ENCODE results near the gene IL17RA. TPM values are rescaled to one million over a fixed set of nuclear protein-coding genes. Genes with fewer than 3 reads are reported as not detected.

Gene IL17RA
- total RNA-seq, 4 donors from 2014 or later = 17.8 to 24.6 (median 20.0) TPM

GRCh38 chr22:17090550-17090949, 5.8 kb downstream of the IL17RA start:
- TF ChIP-seq EP300 (IDR thresholded peaks at IDR 0.05) (no peak), POLR2A (IDR thresholded peaks at IDR 0.05) (no peak), CTCF (IDR thresholded peaks at IDR 0.05) (no peak)
- no peak for DNase-seq (ENCODE audit: low spot score in 2 of 2)
- Histone ChIP-seq H3K4me1 (peaks cover 0 to 20% (median 11%) of the 10 kb centered on the region in 4 donors), H3K36me3 (no peaks in the 10 kb centered on the region), H3K27ac (no peak overlapping the region), H3K4me3 (no peak overlapping the region), H3K9me3 (no peaks in the 10 kb centered on the region), H3K27me3 (no peaks in the 10 kb centered on the region)

GRCh38 chr22:17091851-17092250, 7.1 kb downstream of the IL17RA start:
- 48 to 68% methylated on average over 4 of the region's 4 CpGs for WGBS, 2 donors
- peaks cover 0 to 7% (median 4%) of the 10 kb centered on the region in 4 donors for H3K4me1 ChIP-seq
- H3K27ac ChIP-seq = no peak overlapping the region
- DNase-seq (ENCODE audit: low spot score in 2 of 2) = no peak
- no peaks in the 10 kb centered on the region for H3K36me3 ChIP-seq
- no peak overlapping the region for H3K4me3 ChIP-seq
- TF ChIP-seq POLR2A (IDR thresholded peaks at IDR 0.05) (no peak), EP300 (IDR thresholded peaks at IDR 0.05) (no peak)
- no peaks in the 10 kb centered on the region for H3K27me3 ChIP-seq
- H3K9me3 ChIP-seq = no peaks in the 10 kb centered on the region

- no peak overlapping the region for H3K27ac ChIP-seq
- WGBS, 2 donors = 63 to 77% methylated on average over 3 of the region's 3 CpGs
- DNase-seq (ENCODE audit: low spot score in 2 of 2) = no peak
Measured at GRCh38 chr22:17093081-17093480, 8.3 kb downstream of the IL17RA start.

GRCh38 chr22:17095538-17095937, 10.7 kb downstream of the IL17RA start:
- Histone ChIP-seq H3K36me3 (peaks cover 0 to 36% (median 3%) of the 10 kb centered on the region in 3 donors), H3K27ac (no peak overlapping the region), H3K9me3 (no peaks in the 10 kb centered on the region), H3K4me3 (no peak overlapping the region), H3K27me3 (no peaks in the 10 kb centered on the region), H3K4me1 (peaks cover 0 to 7% (median 0%) of the 10 kb centered on the region in 4 donors)
- 68 to 72% methylated on average over 6 of the region's 6 CpGs for WGBS, 2 donors
- TF ChIP-seq EP300 (IDR thresholded peaks at IDR 0.05) (no peak), POLR2A (IDR thresholded peaks at IDR 0.05) (no peak), CTCF (IDR thresholded peaks at IDR 0.05) (peak in 1 of 5 experiments; percentile 6)
- DNase-seq (ENCODE audit: low spot score in 2 of 2) = no peak

More at GRCh38 chr22:17093081-17093480, 8.3 kb downstream of the IL17RA start:
- H3K9me3 ChIP-seq = no peaks in the 10 kb centered on the region
- TF ChIP-seq CTCF (IDR thresholded peaks at IDR 0.05) = no peak
- no peak for TF ChIP-seq POLR2A (IDR thresholded peaks at IDR 0.05)
- no peak for TF ChIP-seq EP300 (IDR thresholded peaks at IDR 0.05)
- H3K27me3 ChIP-seq = no peaks in the 10 kb centered on the region
- peaks cover 0 to 12% (median 0%) of the 10 kb centered on the region in 3 donors for H3K36me3 ChIP-seq
- H3K4me1 ChIP-seq = no peaks in the 10 kb centered on the region
- no peak overlapping the region for H3K4me3 ChIP-seq

- Histone ChIP-seq H3K36me3 (peaks cover 0 to 42% (median 8%) of the 10 kb centered on the region in 3 donors), H3K4me3 (no peak overlapping the region), H3K9me3 (no peaks in the 10 kb centered on the region), H3K4me1 (peaks cover 0 to 7% (median 0%) of the 10 kb centered on the region in 4 donors), H3K27me3 (no peaks in the 10 kb centered on the region), H3K27ac (no peak overlapping the region)
- 88 to 95% methylated on average over 7 of the region's 7 CpGs for WGBS, 2 donors
- no peak for TF ChIP-seq CTCF (IDR thresholded peaks at IDR 0.05)
- no peak for DNase-seq (ENCODE audit: low spot score in 2 of 2)
Measured at GRCh38 chr22:17096071-17096470, 11.3 kb downstream of the IL17RA start.

GRCh38 chr22:17097062-17097461, 12.3 kb downstream of the IL17RA start:
- Histone ChIP-seq H3K9me3 (no peaks in the 10 kb centered on the region), H3K36me3 (peaks cover 0 to 52% (median 16%) of the 10 kb centered on the region in 3 donors), H3K4me3 (no peak overlapping the region), H3K27me3 (no peaks in the 10 kb centered on the region), H3K27ac (no peak overlapping the region), H3K4me1 (peaks cover 0 to 7% (median 2%) of the 10 kb centered on the region in 4 donors)
- DNase-seq (ENCODE audit: low spot score in 2 of 2) = no peak
- WGBS, 2 donors = 71 to 78% methylated on average over 6 of the region's 6 CpGs
- TF ChIP-seq POLR2A (IDR thresholded peaks at IDR 0.05) (no peak), CTCF (IDR thresholded peaks at IDR 0.05) (no peak), EP300 (IDR thresholded peaks at IDR 0.05) (no peak)

All from tibial nerve (tissue), 4 donors.